Neural cell (in vitro differentiated cells): ENCODE data around the gene OR5M8.

Source experiments
- CTCF ChIP-seq: fragments of 450-650 bp; IDR thresholded peaks from 2 replicates; pipeline ENCODE4 v1.5.1; 2014; ENCODE audit warnings: antibody characterized with exemption, mild to moderate bottlenecking, moderate library complexity; ENCODE audit not compliant: poor library complexity, severe bottlenecking
- EP300 ChIP-seq: fragments of 450-650 bp; conservative IDR thresholded peaks from 2 replicates; pipeline ENCODE4 v1.6.1; 2014; ENCODE audit warnings: antibody characterized with exemption, mild to moderate bottlenecking, moderate library complexity; ENCODE audit not compliant: poor library complexity, severe bottlenecking
- EZH2 ChIP-seq: fragments of 200-600, 300-800 bp; shearing (Covaris generic), sonication (generic); IDR thresholded peaks from 2 replicates; pipeline ENCODE4 v1.6.1; 2014; ENCODE audit warnings: antibody characterized with exemption, low read length, borderline replicate concordance, mild to moderate bottlenecking; ENCODE audit not compliant: insufficient read depth, poor library complexity, severe bottlenecking
- MXI1 ChIP-seq: fragments of 450-650 bp; conservative IDR thresholded peaks from 2 replicates; pipeline ENCODE4 v1.6.1; 2014; ENCODE audit warnings: antibody characterized with exemption, mild to moderate bottlenecking; ENCODE audit not compliant: poor library complexity, severe bottlenecking
- POLR2AphosphoS5 ChIP-seq: IDR thresholded peaks from 2 replicates; pipeline ENCODE4 v1.6.1; 2012
- RAD21 ChIP-seq: fragments of 450-650 bp; conservative IDR thresholded peaks from 2 replicates; pipeline ENCODE4 v1.6.1; 2014; ENCODE audit warnings: antibody characterized with exemption, mild to moderate bottlenecking, moderate library complexity
- TAF1 ChIP-seq: IDR thresholded peaks from 2 replicates; pipeline ENCODE4 v1.6.1; 2012; ENCODE audit warnings: low read depth
- TF ChIP-seq, protein P1 (sequence below): IDR thresholded peaks from 2 replicates; pipeline ENCODE4 v1.6.1; 2012; ENCODE audit warnings: borderline replicate concordance

GRCh38 chr11:56453521-56453920, 37.6 kb downstream of the OR5M8 start:
- TF ChIP-seq CTCF (no peak), TAF1 (no peak), EZH2 (no peak), POLR2AphosphoS5 (no peak), EP300 (no peak), RAD21 (no peak), MXI1 (no peak)
- TF ChIP-seq, protein P1, sequence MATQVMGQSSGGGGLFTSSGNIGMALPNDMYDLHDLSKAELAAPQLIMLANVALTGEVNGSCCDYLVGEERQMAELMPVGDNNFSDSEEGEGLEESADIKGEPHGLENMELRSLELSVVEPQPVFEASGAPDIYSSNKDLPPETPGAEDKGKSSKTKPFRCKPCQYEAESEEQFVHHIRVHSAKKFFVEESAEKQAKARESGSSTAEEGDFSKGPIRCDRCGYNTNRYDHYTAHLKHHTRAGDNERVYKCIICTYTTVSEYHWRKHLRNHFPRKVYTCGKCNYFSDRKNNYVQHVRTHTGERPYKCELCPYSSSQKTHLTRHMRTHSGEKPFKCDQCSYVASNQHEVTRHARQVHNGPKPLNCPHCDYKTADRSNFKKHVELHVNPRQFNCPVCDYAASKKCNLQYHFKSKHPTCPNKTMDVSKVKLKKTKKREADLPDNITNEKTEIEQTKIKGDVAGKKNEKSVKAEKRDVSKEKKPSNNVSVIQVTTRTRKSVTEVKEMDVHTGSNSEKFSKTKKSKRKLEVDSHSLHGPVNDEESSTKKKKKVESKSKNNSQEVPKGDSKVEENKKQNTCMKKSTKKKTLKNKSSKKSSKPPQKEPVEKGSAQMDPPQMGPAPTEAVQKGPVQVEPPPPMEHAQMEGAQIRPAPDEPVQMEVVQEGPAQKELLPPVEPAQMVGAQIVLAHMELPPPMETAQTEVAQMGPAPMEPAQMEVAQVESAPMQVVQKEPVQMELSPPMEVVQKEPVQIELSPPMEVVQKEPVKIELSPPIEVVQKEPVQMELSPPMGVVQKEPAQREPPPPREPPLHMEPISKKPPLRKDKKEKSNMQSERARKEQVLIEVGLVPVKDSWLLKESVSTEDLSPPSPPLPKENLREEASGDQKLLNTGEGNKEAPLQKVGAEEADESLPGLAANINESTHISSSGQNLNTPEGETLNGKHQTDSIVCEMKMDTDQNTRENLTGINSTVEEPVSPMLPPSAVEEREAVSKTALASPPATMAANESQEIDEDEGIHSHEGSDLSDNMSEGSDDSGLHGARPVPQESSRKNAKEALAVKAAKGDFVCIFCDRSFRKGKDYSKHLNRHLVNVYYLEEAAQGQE, result no peak
